Endothelial cell of umbilical vein (primary cell): ENCODE measurements around the gene CENPVL3. TPM values are rescaled to one million over a fixed set of nuclear protein-coding genes. Genes with fewer than 3 reads are reported as not detected.

Experiments
- BruUV-seq: library from RNA; stranded (reverse); fragments of 400-500 nt; replicated peaks from 2 replicates; lab custom pipeline; 2021; lab: Mats Ljungman, UMichigan
- CTCF ChIA-PET: fragments of 300-600, 350-600 bp; sonication (Branson Sonifier 250); formaldehyde crosslinking; loops from one replicate; lab custom pipeline; 2021; ENCODE audit warnings: antibody characterized with exemption, inconsistent platforms; lab: Charles Lee
- POLR2A ChIA-PET: fragments of 300-600, 350-600 bp; sonication (Branson Sonifier 250); formaldehyde crosslinking; loops from one replicate; lab custom pipeline; 2021; ENCODE audit warnings: antibody characterized with exemption, inconsistent platforms; lab: Charles Lee
- DNase-seq: peaks from one replicate; pipeline ENCODE4 v3.0.0-alpha.2; 2011; ENCODE audit warnings: low read depth, low spot score
- FAIRE-seq: peaks from 2 replicates; lab custom pipeline; 2011; peaks lifted over from hg19 to GRCh38; lab: Jason Lieb, UNC
- H2AFZ ChIP-seq: 2 replicates; pipeline ENCODE4 v1.6.0; 2012; ENCODE audit warnings: low read depth, low read length, control low read depth, inconsistent platforms
- H3K27ac ChIP-seq: 2 replicates; pipeline ENCODE4 v1.5.1; 2011; ENCODE audit warnings: low read depth, mild to moderate bottlenecking, control low read depth, low read length, moderate library complexity; ENCODE audit not compliant: insufficient read depth
- H3K27me3 ChIP-seq, 2 experiments: 2 replicates each; pipeline versions ENCODE4 v1.6.0 to v1.6.1; 2011; ENCODE audit warnings: low read length in 2 of 2, mixed read lengths in 1 of 2; ENCODE audit not compliant: control insufficient read depth in 2 of 2, insufficient read depth in 2 of 2
- H3K36me3 ChIP-seq, 2 experiments: 2 replicates in 1 of 2; 3 replicates in 1 of 2; pipeline ENCODE4 v1.5.1; 2011; ENCODE audit warnings: low read length in 2 of 2, mild to moderate bottlenecking in 1 of 2, moderate library complexity in 1 of 2; ENCODE audit not compliant: control insufficient read depth in 2 of 2, insufficient read depth in 2 of 2; ENCODE audit errors: extremely low read depth in 1 of 2
- H3K4me1 ChIP-seq: 3 replicates; pipeline ENCODE4 v1.5.1; 2011; ENCODE audit warnings: mild to moderate bottlenecking, low read length; ENCODE audit not compliant: control insufficient read depth, insufficient read depth; ENCODE audit errors: extremely low read depth
- H3K4me2 ChIP-seq: 2 replicates; pipeline ENCODE4 v1.6.1; 2011; ENCODE audit warnings: low read length, control low read depth, mixed read lengths; ENCODE audit not compliant: insufficient read depth
- H3K4me3 ChIP-seq, 3 experiments: fragments of 200-600 bp in 1 of 3; sonication (generic), shearing (Covaris generic) in 1 of 3; replicated peaks in 1 of 3; 2 replicates each; pipeline ENCODE4 v1.5.1; 2011 to 2016; ENCODE audit warnings: control low read depth in 3 of 3, low read length in 3 of 3, mild to moderate bottlenecking in 2 of 3, inconsistent platforms in 1 of 3, low read depth in 1 of 3, moderate library complexity in 1 of 3; ENCODE audit not compliant: insufficient read depth in 1 of 3
- H3K79me2 ChIP-seq: 2 replicates; pipeline ENCODE4 v1.6.0; 2012; ENCODE audit warnings: low read length, inconsistent platforms; ENCODE audit not compliant: control insufficient read depth, insufficient read depth
- H3K9ac ChIP-seq: replicated peaks from 2 replicates; pipeline ENCODE3; 2011; ENCODE audit warnings: low read length, control low read depth; ENCODE audit not compliant: insufficient read depth; ENCODE audit errors: extremely low read depth
- H3K9me1 ChIP-seq: replicated peaks from 3 replicates; pipeline ENCODE4 v1.6.0; 2011; ENCODE audit warnings: mild to moderate bottlenecking, low read length; ENCODE audit not compliant: control insufficient read depth, insufficient read depth; ENCODE audit errors: extremely low read depth
- H3K9me3 ChIP-seq: replicated peaks from 2 replicates; pipeline ENCODE4 v1.5.1; 2012; ENCODE audit warnings: low read length, inconsistent platforms; ENCODE audit not compliant: control insufficient read depth, insufficient read depth
- H4K20me1 ChIP-seq: replicated peaks from 2 replicates; pipeline ENCODE3; 2011; ENCODE audit warnings: mild to moderate bottlenecking, low read length; ENCODE audit not compliant: control insufficient read depth, insufficient read depth; ENCODE audit errors: extremely low read depth
- CTCF ChIP-seq, 2 donors: IDR thresholded peaks; 1 replicate in 1 of 2; 2 replicates in 1 of 2; pipeline ENCODE4 v1.5.1; 2011; ENCODE audit warnings: low read length in 2 of 2, mild to moderate bottlenecking in 2 of 2, moderate library complexity in 2 of 2, control low read depth in 1 of 2, inconsistent platforms in 1 of 2, low read depth in 1 of 2; ENCODE audit not compliant: insufficient read depth in 1 of 2; ENCODE audit errors: extremely low read depth in 1 of 2
- EZH2 ChIP-seq: IDR thresholded peaks from 2 replicates; pipeline ENCODE4 v1.6.1; 2012; ENCODE audit warnings: borderline replicate concordance, low read depth, mild to moderate bottlenecking, moderate library complexity, low read length, inconsistent platforms; ENCODE audit not compliant: severe bottlenecking
- FOS ChIP-seq: IDR thresholded peaks from 2 replicates; pipeline ENCODE4 v1.6.1; 2011; ENCODE audit warnings: mild to moderate bottlenecking, low read length, moderate library complexity, borderline replicate concordance; ENCODE audit not compliant: insufficient read depth
- GATA2 ChIP-seq: IDR thresholded peaks from 2 replicates; pipeline ENCODE4 v1.7.0; 2011; ENCODE audit warnings: low read depth, mild to moderate bottlenecking, moderate library complexity, mixed read lengths, low read length; ENCODE audit not compliant: insufficient read length, insufficient read depth
- JUN ChIP-seq: IDR thresholded peaks from 2 replicates; pipeline ENCODE4 v1.6.1; 2011; ENCODE audit warnings: borderline replicate concordance, low read depth; ENCODE audit not compliant: insufficient read length, insufficient read depth
- MAX ChIP-seq: IDR thresholded peaks from 2 replicates; pipeline ENCODE4 v1.6.1; 2011; ENCODE audit not compliant: insufficient read depth, insufficient read length
- MYC ChIP-seq: IDR thresholded peaks from one replicate; pipeline ENCODE4 v1.6.1; 2011; ENCODE audit warnings: mild to moderate bottlenecking, low read depth, low read length
- POLR2A ChIP-seq: IDR thresholded peaks from 2 replicates; pipeline ENCODE4 v1.6.1; 2012; ENCODE audit warnings: low read depth, mild to moderate bottlenecking, control low read depth, low read length
- POLR2AphosphoS5 ChIP-seq: IDR thresholded peaks from 2 replicates; pipeline ENCODE4 v1.6.1; 2012; ENCODE audit warnings: low read depth, mild to moderate bottlenecking, control low read depth, low read length, moderate library complexity; ENCODE audit not compliant: insufficient read depth
- dilution Hi-C: fragments of 300-500 bp; cut with MboI; formaldehyde crosslinking; loops from one replicate; pipeline ENCODE4 v1.15.0; 2019; ENCODE audit warnings: low sequenced_read_pairs; ENCODE audit not compliant: extremely low pct_ligation_motif_present
- intact Hi-C: fragments of 100-400 bp; cut with micrococcal nuclease; formaldehyde crosslinking; loops from one replicate; pipeline ENCODE4 v1.10.0; 2022
- polyA plus RNA-seq, 4 experiments: library from polyadenylated mRNA; depleted of rRNA in 3 of 4; stranded (reverse) in 3 of 4; unstranded in 1 of 4; fragments of >200 nt; gene quantifications; 2 replicates each; pipeline versions ENCODE4 v1.2.1 to v1.2.3, GENCODE V29; 2011 to 2012; ENCODE audit warnings: missing spikeins in 1 of 4
- total RNA-seq: library from RNA; stranded (reverse); gene quantifications from 2 replicates; pipeline ENCODE4 v1.2.3, GENCODE V29; 2021

Gene CENPVL3
- total and polyA plus RNA-seq, 2 donors (not counting 3 experiments of a cell fraction or from before 2014, with no cell fraction given) = not detected

- Histone ChIP-seq H3K4me1 (no peaks in the 10 kb centered on the region), H3K27me3 (no peaks in the 10 kb centered on the region), H3K4me3 (no peak overlapping the region), H2AFZ (no peak overlapping the region), H3K79me2 (no peaks in the 10 kb centered on the region), H3K9ac (no peak overlapping the region), H4K20me1 (no peaks in the 10 kb centered on the region), H3K4me2 (no peak overlapping the region), H3K9me3 (no peaks in the 10 kb centered on the region), H3K27ac (no peak overlapping the region), H3K9me1 (no peaks in the 10 kb centered on the region), H3K36me3 (no peaks in the 10 kb centered on the region)
- DNase-seq (no peak), FAIRE-seq (no peak)
- intact Hi-C loops = loop anchor here (5.0 kb wide), 1 partner anchor 196 kb away; no protein-coding TSS in a partner anchor
- POLR2A ChIA-PET = no interaction called here
- CTCF ChIA-PET = no interaction called here
- BruUV-seq = no TSS peak
- dilution Hi-C loops = no loop called here
- no peak for TF ChIP-seq JUN
- TF ChIP-seq POLR2A = no peak
- no peak for TF ChIP-seq CTCF (IDR thresholded peaks at IDR 0.05; ENCODE audit: extremely low read depth in 1 of 2, insufficient read depth in 1 of 2, low read depth in 1 of 2, low read length in 2 of 2)
- TF ChIP-seq POLR2AphosphoS5 = no peak
- no peak for TF ChIP-seq MYC
- TF ChIP-seq FOS = no peak
- no peak for TF ChIP-seq MAX
- TF ChIP-seq EZH2 = no peak
- no peak for TF ChIP-seq GATA2
Measured at GRCh38 chrX:51606446-51606845, 12.3 kb downstream of the CENPVL3 start.
